Mucosa of stomach (tissue), 1 donor: ENCODE results near the gene SULT4A1.

Experiments
- H3K27me3 ChIP-seq: one replicate; pipeline ENCODE4 v1.7.0; 2013; ENCODE audit warnings: mild to moderate bottlenecking, low read length; ENCODE audit not compliant: control insufficient read depth, insufficient read depth
- H3K36me3 ChIP-seq: one replicate; pipeline ENCODE4 v1.7.0; 2013; ENCODE audit warnings: low read length; ENCODE audit not compliant: control insufficient read depth, insufficient read depth
- H3K4me1 ChIP-seq: one replicate; pipeline ENCODE4 v1.7.0; 2013; ENCODE audit warnings: mild to moderate bottlenecking, low read length; ENCODE audit not compliant: control insufficient read depth, insufficient read depth
- H3K4me3 ChIP-seq: one replicate; pipeline ENCODE4 v1.7.0; 2013; ENCODE audit warnings: low read length
- H3K9ac ChIP-seq: one replicate; pipeline ENCODE4 v1.7.0; 2013; ENCODE audit warnings: mild to moderate bottlenecking, low read length, moderate library complexity
- H3K9me3 ChIP-seq: one replicate; pipeline ENCODE4 v1.7.0; 2013; ENCODE audit warnings: mild to moderate bottlenecking, low read length, moderate library complexity; ENCODE audit not compliant: control insufficient read depth
- donor health status: Pancreatic carcinoma.

Gene SULT4A1

DNA sequence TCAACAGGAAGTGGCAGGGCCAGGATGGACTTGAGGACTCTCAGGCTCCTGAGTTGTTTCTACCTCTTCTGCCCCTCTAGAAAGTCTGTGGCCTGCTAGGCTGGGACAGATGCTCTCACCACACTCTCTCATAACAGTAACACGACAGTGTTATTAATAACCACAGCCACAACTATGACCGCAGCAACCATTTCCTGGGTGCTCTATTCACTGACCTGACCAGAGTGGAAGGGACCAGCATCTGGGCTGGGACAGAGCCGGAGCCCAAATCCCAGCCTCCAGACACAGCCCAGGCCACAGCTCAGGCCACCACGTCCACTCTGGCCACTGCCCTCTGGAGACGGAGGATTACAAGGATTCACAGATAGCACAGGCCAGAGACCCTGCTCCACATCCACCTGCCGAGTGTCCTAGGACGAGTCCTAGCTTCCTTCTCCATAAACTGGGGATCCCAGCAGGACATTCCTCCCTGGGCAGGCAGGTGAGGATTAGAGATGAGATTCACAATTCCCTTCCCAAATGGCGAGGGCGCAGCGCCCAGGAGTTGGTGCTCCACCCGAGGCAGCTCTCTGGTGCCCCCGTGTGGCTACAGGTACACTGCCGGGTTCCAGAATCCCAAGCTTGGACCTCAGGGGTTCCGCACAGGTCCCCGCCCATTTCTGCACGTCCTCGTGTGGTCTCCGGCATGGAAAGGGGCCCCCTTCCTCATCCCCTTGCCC is 22.4 kb upstream of the SULT4A1 start:
- Histone ChIP-seq H3K27me3 (peaks cover 9% of the 10 kb centered on the region), H3K9me3 (no peaks in the 10 kb centered on the region), H3K4me3 (no peak overlapping the region), H3K36me3 (no peaks in the 10 kb centered on the region), H3K9ac (no peak overlapping the region), H3K4me1 (no peaks in the 10 kb centered on the region)

DNA sequence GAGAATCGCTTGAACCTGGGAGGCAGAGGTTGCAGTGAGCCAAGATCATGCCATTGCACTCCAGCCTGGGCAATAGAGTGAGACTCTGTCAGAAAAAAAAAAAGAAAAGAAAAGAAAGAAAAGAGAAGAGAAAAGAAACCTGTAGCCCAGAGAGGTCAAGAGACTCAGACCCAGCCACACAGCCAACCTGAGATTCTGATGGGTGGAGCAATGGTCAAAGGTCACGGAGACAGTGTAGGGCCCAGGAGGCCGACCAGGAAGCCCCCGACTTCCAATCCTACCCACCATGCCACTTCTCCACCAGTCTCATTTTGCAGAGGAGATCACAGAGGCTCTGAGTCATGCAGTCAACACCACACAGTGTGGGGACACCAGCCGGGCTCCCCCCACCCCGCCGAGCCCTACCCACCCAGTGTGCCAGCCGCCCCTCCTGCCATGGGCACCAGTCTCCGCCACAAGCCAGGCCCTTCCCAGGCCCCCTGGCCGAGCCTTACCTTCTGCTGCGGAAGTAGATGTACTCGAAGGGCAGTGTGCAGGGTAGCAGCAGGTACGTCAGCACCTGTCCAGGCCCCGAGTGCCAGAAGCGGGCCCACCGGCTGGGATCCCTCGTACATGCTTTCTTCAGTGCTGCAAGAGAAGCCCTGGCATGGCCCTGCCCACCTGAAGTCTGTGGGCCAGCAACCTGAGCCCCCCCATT is 21.6 kb upstream of the SULT4A1 start:
- H3K4me3 ChIP-seq = no peak overlapping the region
- H3K27me3 ChIP-seq = peaks cover 5% of the 10 kb centered on the region
- H3K9ac ChIP-seq = no peak overlapping the region
- no peaks in the 10 kb centered on the region for H3K9me3 ChIP-seq
- no peaks in the 10 kb centered on the region for H3K4me1 ChIP-seq
- H3K36me3 ChIP-seq = no peaks in the 10 kb centered on the region

DNA sequence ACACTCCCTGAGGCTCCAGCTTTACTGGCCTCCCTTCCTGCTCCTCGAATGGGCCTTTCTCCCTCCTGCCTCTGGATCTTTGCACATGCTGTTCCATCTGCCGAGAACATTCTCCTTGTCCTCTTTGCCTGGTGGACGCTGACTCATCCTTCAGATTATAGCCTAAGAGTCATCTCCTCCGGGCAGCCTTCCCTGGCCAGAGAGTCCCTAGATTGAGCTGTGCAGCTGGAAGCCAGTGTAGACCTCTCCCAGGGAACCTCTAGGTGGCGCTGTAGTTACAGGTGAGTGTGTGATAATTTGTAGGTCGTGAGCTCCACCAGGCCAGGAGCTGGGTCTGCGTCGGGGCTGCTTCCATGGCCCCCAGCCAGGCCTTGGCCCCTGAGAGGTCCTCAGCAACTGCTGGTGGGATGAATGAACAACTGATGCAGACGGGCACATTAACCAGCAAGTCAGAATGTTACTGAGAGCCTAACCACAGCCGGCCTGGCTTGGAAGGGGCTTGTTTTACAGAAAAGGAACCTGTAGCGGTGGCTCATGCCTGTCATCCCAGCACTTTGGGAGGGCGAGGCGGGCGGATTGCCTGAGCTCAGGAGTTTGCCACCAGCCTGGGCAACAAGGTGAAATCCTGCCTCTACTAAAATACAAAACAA is 20.8 kb upstream of the SULT4A1 start:
- H3K4me1 ChIP-seq = no peaks in the 10 kb centered on the region
- H3K27me3 ChIP-seq = peaks cover 6% of the 10 kb centered on the region
- no peak overlapping the region for H3K4me3 ChIP-seq
- no peaks in the 10 kb centered on the region for H3K36me3 ChIP-seq
- no peak overlapping the region for H3K9ac ChIP-seq
- H3K9me3 ChIP-seq = no peaks in the 10 kb centered on the region

DNA sequence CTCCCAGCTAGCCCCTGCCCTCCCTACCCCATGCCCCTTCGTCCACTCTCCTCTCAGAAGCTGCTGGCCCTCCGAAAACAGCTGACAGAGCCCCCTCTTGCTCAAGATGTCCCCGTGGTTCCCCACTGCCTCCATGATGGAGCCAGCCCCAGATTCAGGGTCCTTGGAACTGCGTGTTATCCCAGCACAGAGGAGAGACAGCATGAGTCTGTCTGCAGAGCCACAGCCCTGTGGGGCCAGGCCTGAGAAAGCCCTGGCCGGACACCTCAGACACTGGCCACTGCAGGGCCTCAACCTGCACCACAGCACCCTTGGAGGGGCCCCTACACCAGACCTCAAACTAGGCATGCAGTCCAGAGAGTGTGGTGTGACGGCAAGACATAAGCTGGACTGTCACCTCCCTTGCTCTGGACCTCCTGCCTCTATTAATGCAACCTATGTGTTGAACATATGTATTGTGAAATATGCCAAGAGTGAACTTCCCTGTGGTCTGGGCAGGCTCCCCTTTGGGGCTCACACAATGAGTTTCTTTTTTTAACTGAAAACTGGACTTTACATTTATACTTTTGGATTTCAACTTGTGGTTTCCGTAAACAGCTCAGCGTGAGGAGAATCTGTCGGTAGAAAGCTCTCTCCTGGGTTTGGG is 19.9 kb upstream of the SULT4A1 start:
- Histone ChIP-seq H3K36me3 (no peaks in the 10 kb centered on the region), H3K4me1 (no peaks in the 10 kb centered on the region), H3K9ac (no peak overlapping the region), H3K27me3 (peaks cover 11% of the 10 kb centered on the region), H3K9me3 (no peaks in the 10 kb centered on the region), H3K4me3 (no peak overlapping the region)

DNA sequence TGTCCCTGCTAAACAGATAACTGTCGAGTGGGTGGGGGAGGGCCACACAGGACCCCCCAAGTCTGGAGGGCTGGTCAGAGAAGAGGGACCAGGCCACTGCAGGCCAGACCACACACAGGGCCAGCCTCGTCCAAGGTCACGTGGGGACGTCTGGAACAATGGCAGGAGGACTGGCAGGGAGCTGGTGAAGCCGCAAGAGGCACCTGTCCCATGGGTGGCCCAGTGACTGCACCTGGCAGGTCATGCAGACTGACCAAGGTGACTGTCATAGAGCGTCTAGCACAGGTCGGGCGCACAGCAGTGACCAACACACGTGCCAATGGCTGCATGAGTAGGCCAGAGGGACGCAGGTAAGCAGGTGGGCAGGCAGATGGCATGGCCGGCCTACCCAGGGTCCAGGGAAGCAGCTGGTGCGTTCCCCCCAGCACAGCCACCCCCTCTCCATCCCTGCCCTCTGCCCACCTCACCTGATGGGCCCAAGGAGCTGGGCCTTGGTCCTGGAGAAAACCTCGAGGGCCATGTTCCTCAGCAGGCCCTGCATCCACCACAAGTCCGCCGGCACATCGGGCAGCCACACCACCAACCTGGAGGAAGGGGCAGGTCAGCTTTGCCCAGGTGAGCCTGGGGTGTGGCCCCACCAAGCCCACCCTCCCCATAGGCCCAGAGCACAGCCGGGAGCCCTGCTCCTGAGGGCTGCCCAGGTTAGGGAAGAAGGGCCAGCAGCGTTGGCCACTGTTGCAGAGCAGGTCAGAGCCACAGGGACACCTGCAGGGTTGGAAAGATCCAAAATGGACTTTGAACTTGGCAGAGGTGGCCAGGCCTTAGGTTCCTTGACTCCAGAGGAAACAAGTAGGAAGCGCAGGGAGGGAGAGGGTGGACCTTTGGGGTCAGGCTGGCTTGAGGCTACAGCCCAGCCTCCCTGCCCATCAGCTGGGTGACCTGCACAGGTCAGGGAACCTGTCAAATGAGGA is 19.1 kb upstream of the SULT4A1 start:
- no peak overlapping the region for H3K9ac ChIP-seq
- H3K9me3 ChIP-seq = no peaks in the 10 kb centered on the region
- H3K27me3 ChIP-seq = peaks cover 11% of the 10 kb centered on the region
- H3K4me1 ChIP-seq = no peaks in the 10 kb centered on the region
- no peak overlapping the region for H3K4me3 ChIP-seq
- H3K36me3 ChIP-seq = no peaks in the 10 kb centered on the region

DNA sequence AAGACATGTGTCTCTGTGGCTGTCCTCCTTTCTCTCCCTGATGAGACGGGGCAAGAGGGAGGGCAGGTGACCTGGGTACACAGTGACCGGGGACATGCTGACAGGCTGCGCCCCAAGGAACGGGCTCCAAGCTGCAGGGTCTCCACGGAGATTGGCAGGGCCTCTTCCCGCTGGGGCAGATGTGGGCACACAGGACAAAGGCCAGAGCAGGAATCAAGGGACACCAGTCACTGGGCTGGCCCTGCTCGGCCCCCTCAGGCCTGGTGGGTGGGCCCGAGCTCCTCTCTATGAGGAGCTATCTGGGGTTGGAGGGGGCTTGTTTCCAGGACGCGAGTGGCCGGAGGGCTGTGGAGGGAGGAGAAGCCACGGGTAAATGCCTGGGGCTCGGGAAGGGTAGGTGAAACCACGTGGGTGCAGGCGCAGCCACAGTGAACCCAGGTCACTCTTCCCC is 18.3 kb upstream of the SULT4A1 start:
- Histone ChIP-seq H3K36me3 (no peaks in the 10 kb centered on the region), H3K9ac (no peak overlapping the region), H3K4me3 (no peak overlapping the region), H3K4me1 (no peaks in the 10 kb centered on the region), H3K9me3 (no peaks in the 10 kb centered on the region), H3K27me3 (peaks cover 11% of the 10 kb centered on the region)

DNA sequence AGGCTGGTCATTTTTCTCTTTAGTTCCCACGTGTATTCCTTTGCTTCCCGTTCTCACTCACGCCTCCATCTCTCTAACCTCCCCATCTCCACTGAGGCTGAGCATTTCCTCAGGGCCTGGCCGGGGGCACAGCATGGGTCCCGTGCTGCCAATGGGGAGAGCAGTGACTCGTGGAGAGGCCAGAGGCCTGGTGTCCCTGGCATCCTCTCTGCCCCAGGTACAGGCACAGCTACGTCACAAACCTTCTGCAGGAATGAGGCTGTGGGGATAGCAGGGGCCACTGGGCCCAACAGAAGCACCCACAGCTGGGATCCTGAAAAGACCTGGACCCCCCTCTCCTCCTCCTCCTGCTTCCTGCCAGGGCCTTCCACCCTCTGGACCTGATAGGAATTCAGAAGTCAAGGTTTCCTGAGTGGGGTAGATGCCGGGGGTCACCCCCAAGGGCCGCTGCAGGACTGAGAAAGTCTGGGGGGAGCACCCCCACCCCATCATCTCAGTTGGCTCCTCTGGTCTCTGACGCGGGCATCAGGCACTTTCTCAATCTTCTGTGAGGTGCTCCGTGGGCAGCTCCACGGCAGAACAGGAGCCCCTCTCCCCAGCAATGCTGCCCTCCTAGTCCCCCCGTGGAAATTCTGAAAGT is 17.7 kb upstream of the SULT4A1 start:
- H3K9me3 ChIP-seq = no peaks in the 10 kb centered on the region
- H3K4me1 ChIP-seq = no peaks in the 10 kb centered on the region
- H3K9ac ChIP-seq = no peak overlapping the region
- no peak overlapping the region for H3K4me3 ChIP-seq
- H3K36me3 ChIP-seq = no peaks in the 10 kb centered on the region
- H3K27me3 ChIP-seq = peaks cover 11% of the 10 kb centered on the region

DNA sequence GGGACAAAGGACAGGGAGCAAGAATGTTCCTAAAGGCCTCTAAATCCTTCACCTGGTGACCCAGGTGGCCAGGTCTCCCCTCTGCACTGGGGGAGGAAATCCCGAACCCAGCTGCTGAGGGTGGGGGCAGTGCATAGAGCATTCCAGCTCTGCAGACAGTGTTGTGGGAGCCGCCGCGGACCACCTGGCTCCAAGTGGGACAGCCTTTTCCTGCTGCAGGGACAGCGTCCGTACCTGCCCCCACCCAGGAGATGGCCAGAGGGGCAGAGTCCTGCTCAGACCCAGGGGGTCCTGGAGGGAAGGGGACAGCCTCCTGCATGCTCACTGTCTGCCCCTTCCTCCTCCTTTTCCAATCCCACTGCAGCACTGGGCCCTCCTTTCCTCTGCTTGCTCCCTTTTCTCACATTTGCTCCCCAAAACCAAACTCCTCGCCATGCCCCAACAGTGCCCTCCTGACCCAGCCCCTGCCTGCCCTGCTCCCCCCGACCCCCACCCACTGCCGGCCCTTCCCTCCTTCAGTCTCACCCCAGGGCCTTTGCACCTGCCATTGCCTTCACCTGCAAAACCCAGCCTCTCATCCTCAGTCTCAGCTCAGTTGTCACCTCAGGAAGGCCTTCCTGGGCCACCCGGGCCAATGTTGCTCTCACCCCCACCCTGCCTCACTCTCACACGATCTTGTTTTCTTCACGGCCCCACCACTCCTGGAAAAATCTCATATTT is 16.7 kb upstream of the SULT4A1 start:
- no peaks in the 10 kb centered on the region for H3K9me3 ChIP-seq
- no peak overlapping the region for H3K9ac ChIP-seq
- peaks cover 8% of the 10 kb centered on the region for H3K27me3 ChIP-seq

DNA sequence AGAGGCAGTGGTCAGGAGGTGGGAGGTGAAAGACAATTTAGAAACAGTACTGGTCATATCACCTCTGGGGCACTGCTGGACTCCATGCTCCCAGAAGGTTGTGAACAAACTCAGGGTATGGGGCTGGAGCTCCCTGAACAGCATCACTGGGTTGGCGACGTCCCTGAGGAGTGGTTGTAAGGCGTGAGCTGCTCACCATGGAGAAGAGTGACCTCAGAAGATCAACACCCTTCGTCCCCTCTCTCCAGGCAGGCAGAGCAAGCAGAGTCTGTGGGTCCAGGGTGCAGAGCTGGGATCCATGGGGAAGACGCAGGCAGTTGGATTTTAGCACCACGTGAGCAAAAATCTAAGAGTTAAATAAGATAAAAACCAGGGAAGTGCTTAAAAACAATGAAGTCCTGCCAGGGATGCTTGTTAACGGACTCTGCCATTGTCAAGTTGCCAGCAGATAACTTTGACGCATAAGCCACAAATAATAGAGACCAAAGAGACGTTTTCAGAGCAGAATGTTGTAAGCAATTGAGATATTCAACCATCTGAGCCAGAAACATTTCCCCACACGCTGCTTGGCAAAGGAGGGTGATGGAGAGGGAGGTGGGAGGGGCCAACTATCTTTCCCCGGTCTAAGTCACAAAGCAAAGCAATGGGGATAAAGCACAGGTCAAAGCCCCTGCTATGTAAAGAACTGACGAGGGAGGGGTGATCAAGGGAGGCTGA is 15.9 kb upstream of the SULT4A1 start:
- H3K9ac ChIP-seq = no peak overlapping the region
- peaks cover 8% of the 10 kb centered on the region for H3K27me3 ChIP-seq
- no peaks in the 10 kb centered on the region for H3K36me3 ChIP-seq
- H3K9me3 ChIP-seq = no peaks in the 10 kb centered on the region
- no peaks in the 10 kb centered on the region for H3K4me1 ChIP-seq
- H3K4me3 ChIP-seq = no peak overlapping the region

More for the DNA sequence above, 16.7 kb upstream of the SULT4A1 start:
- H3K36me3 ChIP-seq = no peaks in the 10 kb centered on the region
- no peak overlapping the region for H3K4me3 ChIP-seq
- no peaks in the 10 kb centered on the region for H3K4me1 ChIP-seq

DNA sequence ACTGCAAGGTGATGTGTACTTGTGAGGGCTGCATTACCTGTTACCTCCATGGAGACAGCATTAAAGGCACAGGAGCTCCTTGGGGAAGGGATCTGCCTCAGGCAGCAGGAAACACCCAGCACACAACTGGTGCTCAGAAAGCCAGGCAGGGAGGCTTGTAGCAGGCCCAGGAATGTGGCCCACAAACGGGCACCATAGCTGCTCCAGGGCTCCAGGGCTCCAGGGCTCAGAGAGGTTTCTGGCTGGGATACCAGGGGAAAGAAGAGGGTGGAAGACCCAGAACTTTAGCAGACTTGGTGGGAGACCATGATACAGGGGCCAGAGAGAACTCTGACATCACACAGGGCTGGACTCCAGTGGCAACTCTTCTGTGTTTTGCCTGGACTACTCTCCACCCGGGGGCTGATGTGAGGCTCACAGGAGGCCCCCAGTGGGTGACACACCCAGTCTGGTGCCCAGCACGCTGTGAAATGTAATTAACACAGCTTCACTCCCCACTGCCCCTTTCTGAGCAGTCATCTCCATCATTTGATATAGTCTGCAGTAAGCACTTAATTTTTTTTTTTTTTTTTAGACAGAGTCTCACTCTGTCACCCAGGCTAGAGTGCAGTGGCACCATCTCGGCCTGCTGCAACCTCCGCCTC is 14.7 kb upstream of the SULT4A1 start:
- Histone ChIP-seq H3K9me3 (no peaks in the 10 kb centered on the region), H3K4me3 (no peak overlapping the region), H3K4me1 (no peaks in the 10 kb centered on the region), H3K9ac (no peak overlapping the region), H3K36me3 (no peaks in the 10 kb centered on the region), H3K27me3 (peaks cover 8% of the 10 kb centered on the region)
